Activated CD4-positive, alpha-beta T cell treated with anti-CD3 and anti-CD28 coated beads, Interleukin-2, amount 50 U/mL, for 1 hour (primary cell): ENCODE results near the gene C4BPB.

Source experiments
- DNase-seq: peaks from one replicate; pipeline ENCODE4 v3.0.0-alpha.2; 2020

The C4BPB gene

DNA sequence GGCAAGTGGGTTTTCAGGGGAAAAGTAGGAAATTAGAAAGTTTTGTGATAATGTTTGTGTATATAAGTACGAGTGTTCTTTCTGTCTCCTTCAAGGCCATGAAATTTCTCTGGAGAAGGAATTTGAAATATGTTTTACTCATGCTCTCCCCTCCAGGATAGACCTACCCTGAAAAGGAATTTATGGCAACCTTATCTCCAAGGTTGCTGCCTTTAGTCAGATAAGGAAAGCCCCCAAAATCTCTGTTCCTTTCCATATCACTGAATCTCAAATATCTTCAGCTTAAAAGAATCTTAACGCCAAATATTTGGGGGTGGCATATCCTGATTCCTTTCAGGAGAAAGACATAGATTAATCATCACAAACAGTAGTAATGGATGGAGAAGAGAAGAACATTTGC is 499 bp upstream of the C4BPB start:
- no peak for DNase-seq

DNA sequence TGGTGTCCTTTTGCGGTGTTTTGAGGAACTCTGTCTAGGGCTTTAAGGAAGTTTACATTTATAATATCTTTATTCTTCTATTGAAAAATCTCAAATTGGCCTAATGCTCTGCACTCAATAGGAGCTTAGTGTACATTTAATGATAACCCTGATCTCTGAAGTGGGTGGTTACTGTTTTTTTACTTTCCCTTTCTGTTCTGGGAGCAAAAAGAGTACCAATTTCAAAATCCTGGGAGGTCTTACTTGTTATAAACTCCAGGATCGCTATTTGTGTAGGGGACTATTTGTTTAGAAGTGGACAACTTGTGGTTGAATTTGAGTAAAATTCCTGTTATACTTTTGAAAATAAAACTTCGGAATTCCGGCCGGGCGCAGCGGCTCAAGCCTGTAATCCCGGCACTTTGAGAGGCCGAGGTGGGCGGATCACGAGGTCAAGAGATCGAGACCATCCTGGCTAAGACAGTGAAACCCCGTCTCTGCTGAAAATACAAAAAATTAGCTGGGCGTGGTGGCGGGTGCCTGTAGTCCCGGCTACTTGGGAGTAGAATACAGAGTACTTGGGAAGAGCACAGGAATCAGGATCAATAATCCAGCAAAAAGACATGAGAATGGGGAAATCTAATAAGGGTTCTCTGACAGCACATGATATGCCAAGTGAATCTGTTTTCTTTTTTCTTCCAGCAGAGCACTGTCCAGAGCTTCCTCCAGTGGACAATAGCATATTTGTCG is 1.1 kb downstream of the C4BPB start:
- DNase-seq = no peak

DNA sequence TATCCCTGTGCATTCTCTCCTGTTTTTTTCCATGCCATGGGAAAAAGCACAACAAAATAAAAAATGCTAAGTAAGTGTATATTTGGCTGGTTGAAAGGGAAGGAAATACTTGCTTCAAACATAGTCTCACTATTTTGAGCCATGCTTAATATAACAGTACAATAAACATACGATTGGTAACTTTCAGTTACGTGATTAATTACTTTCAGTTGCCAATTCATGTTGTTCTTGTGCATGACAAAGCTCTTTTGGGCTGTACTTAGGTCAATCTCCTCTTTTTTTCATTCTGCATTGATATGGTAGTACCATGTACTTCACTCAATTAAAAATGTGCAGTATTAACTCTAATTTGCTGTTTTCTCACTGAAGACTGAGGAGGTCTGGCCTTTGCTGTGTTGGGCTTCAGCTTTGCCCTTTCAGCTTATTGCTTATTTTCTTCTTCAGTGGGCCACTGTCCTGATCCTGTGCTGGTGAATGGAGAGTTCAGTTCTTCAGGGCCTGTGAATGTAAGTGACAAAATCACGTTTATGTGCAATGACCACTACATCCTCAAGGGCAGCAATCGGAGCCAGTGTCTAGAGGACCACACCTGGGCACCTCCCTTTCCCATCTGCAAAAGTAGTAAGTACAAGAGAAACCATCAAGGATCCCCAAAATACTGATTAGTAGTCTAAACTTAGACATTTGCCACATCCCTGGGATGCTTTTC is 2.7 kb downstream of the C4BPB start:
- no peak for DNase-seq

DNA sequence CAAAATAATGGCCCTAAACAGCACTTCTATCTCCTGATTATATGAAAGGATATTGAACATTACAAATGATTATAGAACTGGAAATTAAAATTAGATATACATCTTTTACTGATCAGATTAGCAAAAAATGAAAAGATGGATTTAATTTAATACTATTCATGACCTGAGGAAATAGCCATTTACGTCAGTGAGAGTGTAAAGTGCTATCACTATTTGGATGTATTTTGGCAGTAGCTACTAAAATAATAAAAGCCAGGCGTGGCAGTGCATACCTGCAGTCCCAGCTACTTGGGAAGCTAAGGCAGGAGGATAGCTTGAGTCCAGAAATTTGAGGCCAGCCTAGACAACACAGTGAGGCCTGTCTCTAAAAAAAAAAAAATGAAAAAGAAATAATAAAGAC is 5.3 kb downstream of the C4BPB start:
- no peak for DNase-seq

DNA sequence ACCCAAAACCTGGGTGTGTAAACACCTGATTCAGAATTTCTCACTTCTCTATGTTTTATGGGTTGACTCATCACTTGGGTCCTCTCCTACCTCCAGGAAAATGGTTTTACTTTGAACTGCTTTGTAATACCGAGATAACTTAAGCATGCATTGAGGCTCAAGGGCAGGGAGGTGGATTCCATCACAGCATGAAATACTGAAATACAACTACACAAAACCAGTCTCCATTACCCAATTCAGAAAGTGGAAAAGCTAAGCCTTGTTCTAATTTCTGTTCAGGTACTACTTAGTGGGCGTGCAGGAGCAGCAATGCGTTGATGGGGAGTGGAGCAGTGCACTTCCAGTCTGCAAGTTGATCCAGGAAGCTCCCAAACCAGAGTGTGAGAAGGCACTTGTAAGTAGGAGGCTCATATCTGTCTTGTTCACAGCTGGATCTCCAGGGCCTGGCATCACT is 9.2 kb downstream of the C4BPB start:
- no peak for DNase-seq

DNA sequence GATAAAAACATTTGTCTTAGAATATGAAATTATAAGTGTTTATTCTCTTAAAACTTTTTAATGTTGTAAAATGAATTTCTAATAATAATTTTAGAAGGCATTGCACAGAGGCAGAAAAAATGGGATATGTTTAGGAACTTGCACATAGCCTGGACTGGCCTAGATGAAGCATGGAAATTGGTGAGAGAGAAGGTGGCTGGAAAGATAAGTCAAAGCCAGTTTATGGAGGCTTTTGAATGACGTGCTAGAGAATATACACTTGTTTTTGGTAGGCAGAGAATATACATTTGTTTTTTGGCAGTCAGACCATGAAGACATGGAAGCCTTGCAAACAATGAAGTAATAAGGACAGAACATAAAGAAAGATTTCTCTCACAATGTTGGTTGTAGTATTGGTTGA is 13.1 kb downstream of the C4BPB start:
- DNase-seq = no peak

DNA sequence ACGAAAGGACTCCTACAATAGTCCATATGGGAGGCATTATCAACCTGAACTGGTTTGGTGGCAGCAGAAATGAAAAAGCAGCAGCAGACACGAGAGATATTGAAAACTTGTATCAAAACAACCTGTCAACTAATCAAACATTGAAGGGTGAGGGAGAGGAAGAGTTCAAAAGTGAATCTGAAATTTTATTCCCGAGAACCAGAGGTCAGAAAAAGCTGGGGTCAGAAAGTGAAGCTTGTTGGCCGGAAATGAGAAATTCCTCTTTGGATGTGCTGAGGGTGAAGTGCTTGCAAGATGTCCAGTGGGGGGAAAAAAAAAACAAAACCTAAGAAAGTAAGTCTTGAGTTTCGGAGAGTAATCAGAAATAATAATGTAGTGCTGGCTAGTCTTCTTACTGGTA is 13.5 kb downstream of the C4BPB start:
- no peak for DNase-seq

GRCh38 chr1:207102659-207103058 is 14.0 kb downstream of the C4BPB start:
- DNase-seq = no peak

- no peak for DNase-seq
Observed at GRCh38 chr1:207103892-207104373, 15.3 kb downstream of the C4BPB start, which contains the start of gene C4BPA. Gene C4BPA (plus strand): TSS chr1:207104233. CDS start chr1:207113026, 8,793 bp downstream.

DNA sequence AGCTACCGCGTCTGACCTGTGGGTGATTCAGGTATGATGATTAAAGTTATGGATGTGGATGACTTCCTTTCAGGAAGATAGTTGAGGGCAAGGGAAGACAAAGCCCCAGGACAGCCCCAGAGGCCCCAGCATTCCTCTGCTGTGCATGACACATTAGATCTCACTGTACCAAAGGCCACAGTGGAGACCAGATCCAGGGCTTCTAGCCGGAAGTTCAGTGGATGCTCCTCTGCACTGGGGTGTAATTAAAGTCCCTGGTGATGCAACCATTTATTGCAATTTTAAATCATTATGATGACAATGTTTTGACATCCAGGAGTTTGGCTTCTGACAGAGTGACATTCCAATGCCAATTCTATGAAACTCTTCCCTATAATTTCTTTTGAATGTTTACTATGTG is 20.3 kb downstream of the C4BPB start:
- no peak for DNase-seq

DNA sequence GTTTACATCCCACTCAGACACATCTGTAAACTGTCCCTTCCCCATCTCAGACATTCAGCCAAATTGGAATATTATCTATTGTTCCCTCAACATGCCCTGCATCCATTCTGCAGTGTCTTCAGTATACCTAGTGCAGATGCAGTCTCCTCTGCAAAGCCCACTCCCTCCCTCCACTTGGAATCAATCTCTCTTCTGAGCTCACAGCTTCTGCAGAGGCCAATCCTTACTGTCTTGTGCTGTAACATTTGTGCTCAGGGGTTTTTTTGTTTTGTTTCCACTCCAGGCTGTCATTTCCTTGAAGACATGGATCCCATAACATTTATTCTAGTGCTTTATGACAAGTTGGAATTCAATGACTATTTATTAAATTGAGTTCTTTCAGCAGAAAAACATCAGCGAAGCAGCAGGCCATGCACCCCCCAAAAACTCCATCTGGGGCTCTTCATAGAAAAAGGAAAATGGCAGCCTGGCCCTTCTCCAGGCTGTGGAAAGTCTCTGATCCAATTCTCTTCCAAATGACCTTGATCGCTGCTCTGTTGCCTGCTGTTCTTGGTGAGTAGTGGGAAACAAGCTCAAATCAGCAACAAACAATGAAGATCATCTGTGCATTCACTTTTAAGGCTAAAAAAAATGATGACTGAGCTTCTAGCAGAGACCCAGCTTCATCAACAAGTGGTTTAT is 24.1 kb downstream of the C4BPB start:
- DNase-seq = no peak

GRCh38 chr1:207115269-207115668 is 26.6 kb downstream of the C4BPB start:
- DNase-seq = no peak

- no peak for DNase-seq
Observed at GRCh38 chr1:207124389-207124788, 35.7 kb downstream of the C4BPB start.

DNA sequence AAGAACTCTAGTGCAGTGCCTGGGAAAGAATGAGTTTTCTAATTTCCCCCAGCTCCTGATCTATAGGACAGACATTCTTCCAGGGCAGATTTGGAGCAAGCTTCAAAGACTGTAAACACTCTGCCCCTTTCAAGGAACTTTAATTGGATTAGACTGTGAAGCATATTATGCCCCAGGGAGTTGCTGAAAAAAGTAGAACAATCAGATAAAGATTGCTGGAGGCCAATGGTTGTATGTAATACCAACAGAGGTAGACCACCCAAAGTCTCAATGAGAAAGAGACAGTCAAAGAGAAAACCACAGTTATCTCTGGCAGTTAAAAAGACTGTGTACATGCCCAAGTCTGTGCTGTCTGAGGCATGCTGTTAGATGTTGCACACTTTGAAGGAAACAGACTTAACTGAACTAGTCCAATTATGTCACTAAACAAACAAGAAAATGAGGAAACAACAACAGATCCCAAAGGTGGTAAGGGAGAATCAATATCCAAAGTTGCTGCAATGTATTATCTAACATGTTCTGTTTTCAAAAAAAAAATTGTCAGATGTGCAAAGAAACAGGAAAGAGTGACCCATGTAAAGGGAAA is 39.8 kb downstream of the C4BPB start:
- no peak for DNase-seq

GRCh38 chr1:207129053-207129452 is 40.4 kb downstream of the C4BPB start:
- no peak for DNase-seq

- no peak for DNase-seq
Observed at GRCh38 chr1:207130252-207131036, 41.8 kb downstream of the C4BPB start.

GRCh38 chr1:207131163-207131562 is 42.5 kb downstream of the C4BPB start:
- no peak for DNase-seq

- no peak for DNase-seq
Observed at GRCh38 chr1:207134581-207134980, 45.9 kb downstream of the C4BPB start.

DNA sequence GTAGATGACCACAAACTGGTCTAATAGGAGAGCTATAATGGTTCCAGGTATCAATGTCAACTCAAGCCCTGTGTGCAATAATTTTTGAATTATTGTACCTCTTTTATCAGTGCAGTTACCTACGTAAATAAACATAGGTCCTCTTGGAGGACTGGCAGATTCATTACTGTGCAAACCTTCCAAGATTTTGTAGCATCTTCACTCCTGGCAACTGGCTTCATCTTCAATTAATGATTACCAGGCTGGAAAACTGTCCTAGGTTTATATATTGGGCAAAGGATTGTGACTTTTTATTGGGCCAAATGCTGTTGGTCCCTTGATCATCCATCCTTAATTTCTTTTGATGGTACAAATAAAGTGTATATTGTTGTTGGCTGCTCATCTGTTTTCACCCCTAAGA is 51.0 kb downstream of the C4BPB start:
- DNase-seq = no peak

DNA sequence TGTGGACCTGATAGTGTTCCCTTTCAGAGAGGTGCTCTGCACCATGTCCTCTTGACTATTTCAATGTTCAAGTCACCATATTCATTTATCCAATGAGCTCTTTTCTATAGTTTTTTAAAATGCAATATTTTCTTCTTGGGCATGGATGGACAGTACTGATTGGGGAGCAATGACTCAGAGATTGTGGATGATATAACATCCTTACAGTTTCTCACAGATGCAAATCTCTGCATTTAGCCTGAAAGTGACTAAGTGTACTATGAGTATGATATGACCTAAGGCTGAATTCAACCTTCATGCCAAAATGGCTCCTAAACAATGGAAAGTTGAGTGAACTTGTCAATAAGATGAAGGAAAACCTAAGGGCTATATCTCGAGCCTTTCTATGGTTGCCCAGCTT is 51.9 kb downstream of the C4BPB start:
- DNase-seq = no peak

- no peak for DNase-seq
Observed at GRCh38 chr1:207145401-207146058, 56.9 kb downstream of the C4BPB start.
